Renal pelvis (tissue), 4 donors: ENCODE data around the gene TMEM139. TPM values are rescaled to one million over a fixed set of nuclear protein-coding genes. Genes with fewer than 3 reads are reported as not detected.

Experiments used
- DNase-seq: peaks from one replicate; pipeline ENCODE4 v3.0.0-alpha.2; 2013
- polyA plus RNA-seq, 3 donors: library from polyadenylated mRNA; unstranded; fragments of 120-200 nt; gene quantifications; one replicate each; pipeline ENCODE4 v1.2.1, GENCODE V29; 2013; ENCODE audit not compliant: insufficient read length in 3 of 3

TMEM139 gene
- polyA plus RNA-seq, 3 donors, result 56.7 to 62.9 (median 62.3) TPM

DNA sequence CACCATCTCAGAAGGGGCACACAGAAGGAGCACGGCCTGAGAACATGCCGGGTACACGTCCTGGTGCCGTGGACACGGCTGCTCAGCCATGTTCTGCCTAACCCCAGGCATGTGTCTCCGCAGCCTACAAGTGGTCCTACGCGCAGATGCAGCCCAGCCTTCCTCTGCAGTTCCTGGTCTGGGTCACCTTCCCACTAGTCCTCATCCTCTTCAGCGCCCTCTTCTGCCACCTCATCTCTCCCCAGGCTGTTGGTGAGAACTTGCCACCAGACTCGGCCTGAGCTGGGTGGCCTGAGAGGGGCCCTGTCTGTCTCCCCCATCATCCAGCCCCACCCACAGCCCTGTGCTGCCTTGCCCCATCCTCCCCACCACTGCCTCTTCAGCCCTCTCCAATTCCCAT is 36.5 kb downstream of the TMEM139 start:
- DNase-seq, result no peak

DNA sequence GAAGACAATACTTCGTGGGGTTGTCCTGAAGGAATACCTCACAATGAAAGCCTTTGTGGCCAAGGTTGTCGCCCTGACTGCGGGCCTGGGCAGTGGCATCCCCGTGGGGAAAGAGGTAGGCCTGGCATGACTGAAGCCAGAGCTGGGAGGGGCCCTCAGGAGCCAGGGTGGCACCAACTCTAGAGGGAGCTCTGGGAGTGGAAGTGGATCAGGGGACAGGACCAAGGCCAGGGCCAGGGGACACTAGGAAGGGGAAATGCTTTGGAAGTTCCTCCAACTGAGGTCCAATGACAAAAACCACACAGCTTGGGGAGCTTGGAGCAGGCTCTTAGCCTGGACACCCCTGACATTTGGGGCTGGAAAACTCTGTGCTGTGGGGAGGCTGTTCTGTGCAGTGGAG is 37.0 kb downstream of the TMEM139 start:
- no peak for DNase-seq

DNA sequence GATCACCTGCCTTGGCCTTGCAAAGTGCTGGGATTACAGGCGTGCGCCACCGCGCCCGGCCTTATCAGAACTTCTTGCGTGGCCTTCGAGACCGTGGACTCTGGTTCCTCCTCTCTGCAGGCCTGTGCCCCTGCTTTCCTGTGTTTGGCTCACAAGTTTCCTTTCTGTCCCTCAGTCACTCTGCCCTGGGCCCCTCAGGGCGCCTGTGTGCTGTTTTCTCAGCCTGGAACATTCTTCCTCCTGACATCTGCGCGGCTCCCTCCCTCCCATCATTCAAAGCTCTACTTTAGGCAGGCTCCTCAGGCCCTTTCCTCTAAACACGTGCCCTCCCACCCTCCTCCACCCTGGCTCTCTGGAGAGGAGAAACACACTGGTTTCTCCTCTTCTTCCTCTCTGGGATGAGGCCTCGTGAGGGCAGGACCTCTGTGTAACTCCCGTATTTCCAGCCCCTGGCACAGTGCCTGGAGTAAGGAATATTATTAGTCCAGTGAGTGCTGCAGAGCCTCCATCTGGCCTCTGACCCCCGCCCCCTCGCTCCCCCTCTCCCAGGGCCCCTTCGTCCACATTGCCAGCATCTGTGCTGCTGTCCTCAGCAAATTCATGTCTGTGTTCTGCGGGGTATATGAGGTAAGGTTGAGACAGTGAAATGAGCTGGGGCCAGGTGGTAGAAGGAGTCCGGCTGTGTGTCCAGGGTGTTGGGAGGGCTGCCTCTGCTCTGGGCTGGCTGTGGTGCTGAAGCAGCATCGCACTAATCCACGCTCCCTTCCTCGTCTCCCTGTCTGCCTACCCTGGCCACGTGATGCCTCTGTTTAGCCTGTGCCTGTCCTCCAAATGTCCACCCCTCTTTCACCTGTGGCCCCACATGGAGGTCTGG is 38.2 kb downstream of the TMEM139 start:
- no peak for DNase-seq

DNA sequence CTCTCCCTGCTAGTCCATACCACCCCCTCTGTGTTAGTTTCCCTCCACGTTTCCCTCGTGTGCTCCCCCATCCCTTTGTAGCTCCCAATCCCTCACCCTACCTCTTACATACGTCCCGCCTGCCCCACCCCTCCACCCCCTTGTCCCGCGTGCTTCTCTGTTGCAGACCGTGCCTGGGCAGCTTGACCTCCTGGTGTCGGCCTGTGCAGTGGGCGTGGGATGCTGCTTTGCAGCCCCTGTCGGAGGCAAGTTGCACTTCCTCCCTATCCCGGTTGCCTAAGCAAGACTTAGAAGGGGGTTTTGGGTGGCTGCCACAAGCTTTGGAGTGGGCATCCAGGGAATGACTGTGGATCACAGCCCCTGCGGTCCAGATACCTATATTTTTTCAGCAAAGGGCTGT is 38.9 kb downstream of the TMEM139 start:
- no peak for DNase-seq

DNA sequence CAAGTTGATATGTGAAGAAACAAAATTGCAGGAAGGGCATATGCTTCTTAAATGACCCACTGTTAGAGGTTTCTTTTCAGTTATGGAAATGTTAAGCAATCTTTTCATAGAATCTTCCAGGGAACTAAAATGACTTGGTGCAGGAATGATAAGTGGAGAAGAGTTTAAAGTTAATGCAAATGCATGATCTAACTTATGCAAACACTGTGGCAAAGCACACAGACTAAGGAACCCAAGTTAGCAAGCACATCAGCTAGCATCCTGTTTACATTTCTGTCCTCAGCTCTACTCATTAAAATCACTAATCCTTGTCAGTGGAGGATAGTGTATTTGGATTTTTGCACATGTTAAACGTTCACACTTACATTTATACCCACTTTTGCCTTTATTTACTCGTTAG is 40.5 kb downstream of the TMEM139 start:
- no peak for DNase-seq

DNA sequence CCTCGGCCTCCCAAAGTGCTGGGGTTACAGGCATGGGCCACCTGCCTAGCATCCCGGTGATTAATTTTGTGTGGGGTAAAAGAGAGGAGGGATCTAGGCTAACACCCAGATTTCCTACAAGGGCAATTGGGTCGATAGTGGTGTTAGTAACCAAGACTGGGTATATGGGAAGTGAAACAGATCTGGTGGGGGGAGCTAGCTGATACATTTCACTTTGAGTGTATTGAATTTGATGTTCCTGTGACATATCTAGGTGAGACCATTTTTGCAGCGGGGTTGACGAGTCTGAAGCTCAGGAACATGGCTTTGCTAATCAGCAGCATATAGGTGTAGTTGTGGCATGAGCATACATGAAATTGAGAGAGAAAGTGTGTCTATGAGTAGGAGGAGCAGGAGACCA is 43.1 kb downstream of the TMEM139 start:
- DNase-seq, result no peak

DNA sequence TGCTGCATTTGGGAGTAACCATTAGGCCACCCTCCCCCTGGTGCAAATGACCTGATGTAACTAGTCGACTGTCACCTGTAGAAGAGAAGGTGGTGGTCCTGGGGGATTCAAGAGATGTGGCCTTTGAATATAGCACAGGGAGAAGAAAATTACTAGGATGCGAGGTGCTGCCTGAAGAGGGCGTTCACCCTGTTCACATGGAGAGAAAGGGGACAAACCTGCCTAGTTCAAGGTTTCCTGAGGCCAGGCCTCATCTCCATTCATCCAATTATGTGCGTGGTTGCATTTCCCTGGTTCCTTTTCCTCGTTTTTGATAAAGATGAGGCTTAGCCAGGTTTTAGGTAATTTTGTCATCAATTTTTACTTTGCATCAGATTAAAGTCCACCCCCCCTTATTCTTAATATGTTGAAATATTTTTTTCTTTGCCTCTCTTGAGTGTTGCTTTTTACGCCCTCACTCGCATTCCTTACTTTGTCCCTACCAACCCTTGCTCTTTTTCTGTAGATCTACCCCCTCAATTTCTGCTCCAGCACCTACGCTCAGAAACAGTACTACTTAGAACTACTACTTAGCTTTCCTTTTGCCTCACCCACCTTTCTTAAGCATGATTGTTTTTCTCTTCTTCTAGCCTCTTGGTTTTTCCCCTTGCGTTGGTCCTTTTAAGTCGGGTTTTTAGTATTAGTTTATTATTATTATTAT is 44.9 kb downstream of the TMEM139 start:
- DNase-seq, result no peak

DNA sequence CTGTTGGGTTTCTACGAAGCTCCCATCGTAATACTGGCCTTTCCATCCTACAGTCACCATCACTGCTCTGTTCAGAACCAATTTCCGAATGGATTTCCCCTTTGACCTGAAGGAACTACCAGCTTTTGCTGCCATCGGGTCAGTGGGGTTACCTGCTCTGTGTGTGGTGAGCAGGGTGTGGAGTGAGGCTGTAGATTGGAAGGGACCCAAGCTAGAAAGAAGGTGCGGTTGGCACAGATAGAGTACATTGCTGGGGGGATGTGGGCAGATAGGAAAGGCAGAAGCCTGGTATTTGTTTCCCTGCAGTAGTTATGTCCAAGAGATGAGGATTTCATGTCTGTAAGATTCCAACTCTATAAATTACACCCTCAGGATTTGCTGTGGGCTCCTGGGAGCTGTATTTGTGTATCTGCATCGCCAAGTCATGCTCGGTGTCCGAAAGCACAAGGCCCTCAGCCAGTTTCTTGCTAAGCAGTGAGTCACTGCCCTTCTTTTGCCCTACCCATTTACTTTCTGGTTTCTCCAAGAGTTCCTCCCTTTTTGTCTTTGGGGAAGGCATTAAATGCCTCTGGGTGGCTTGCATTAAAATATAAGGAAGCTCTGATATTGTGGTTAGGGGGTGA is 46.5 kb downstream of the TMEM139 start:
- DNase-seq, result no peak

DNA sequence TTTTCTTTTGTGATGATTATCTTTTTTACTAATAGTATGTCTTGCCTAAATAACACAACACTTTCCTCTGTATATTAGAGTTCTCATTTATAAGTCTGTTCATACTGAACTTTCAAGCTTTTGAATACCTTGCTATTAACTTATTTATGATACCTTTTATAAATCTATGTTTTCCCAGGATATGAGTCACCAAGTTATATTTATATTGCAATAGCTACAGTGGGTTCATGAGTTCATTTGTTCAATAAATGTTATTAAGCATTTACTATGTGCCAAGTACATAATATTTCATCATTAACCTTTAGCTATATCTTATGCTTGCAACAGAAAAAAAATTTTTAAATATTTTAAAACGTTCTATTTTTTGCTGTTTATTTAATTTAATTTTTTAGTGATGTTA is 49.5 kb downstream of the TMEM139 start:
- no peak for DNase-seq

DNA sequence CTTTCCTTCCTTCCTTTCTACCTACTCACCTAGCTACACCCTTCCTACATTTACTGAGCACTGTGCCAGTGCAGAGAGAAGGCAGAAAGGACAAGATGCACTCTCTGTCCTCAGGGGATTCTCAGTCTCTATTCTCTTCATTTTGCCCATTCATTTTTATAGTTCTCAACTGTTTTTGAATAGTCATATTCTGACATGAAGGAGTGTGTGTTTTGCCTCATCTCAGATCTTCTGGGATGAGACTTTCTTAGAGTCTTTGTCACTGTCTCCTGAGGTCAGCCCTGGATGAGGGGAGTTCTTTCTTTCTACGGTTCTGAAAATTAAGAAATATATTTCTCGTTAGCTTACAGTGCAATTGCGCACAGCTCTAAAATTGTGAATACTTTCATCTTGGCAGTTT is 52.5 kb downstream of the TMEM139 start:
- no peak for DNase-seq

Other genes starting within 250 kb of the TMEM139 start
- not detected for gene OR6V1, start 232.6 kb upstream of the TMEM139 start, polyA plus RNA-seq
- gene PIP, start 152.9 kb upstream of the TMEM139 start, polyA plus RNA-seq, result not detected
- gene TAS2R39, start 101.5 kb upstream of the TMEM139 start, polyA plus RNA-seq, result not detected
- not detected for gene TAS2R40, start 62.9 kb upstream of the TMEM139 start, polyA plus RNA-seq
- 100 to 1,000 TPM; 200 to 232 (median 224) TPM for gene GSTK1, start 21.5 kb upstream of the TMEM139 start, polyA plus RNA-seq
- gene CASP2, start 3.4 kb downstream of the TMEM139 start, polyA plus RNA-seq, result 10 to 100 TPM; 47.4 to 61.7 (median 61.0) TPM
- gene CLCN1, start 31.2 kb downstream of the TMEM139 start, polyA plus RNA-seq, result under 1 TPM; 0.09 to 0.22 (median 0.16) TPM
- 1 to 10 TPM; 2.3 to 2.6 (median 2.5) TPM for gene FAM131B, start 77.8 kb downstream of the TMEM139 start, polyA plus RNA-seq
- gene ZYX, start 96.4 kb downstream of the TMEM139 start, polyA plus RNA-seq, result 100 to 1,000 TPM in 2 of 3 donors, 10 to 100 TPM in 1; 76.3 to 107 (median 102) TPM
- 10 to 100 TPM; 18.3 to 25.0 (median 18.6) TPM for gene EPHA1, start 123.9 kb downstream of the TMEM139 start, polyA plus RNA-seq
- not detected for gene TAS2R60, start 158.5 kb downstream of the TMEM139 start, polyA plus RNA-seq
- not detected for gene TAS2R41, start 192.9 kb downstream of the TMEM139 start, polyA plus RNA-seq